C4-2B (cell line): Measurements from ENCODE around the gene ADAMTS16.

Experiments
- CTCF ChIP-seq: fragments of 450-650 bp; conservative IDR thresholded peaks from 2 replicates; pipeline ENCODE4 v1.5.1; 2017; ENCODE audit warnings: mild to moderate bottlenecking
- ZFX ChIP-seq: fragments of 450-650 bp; IDR thresholded peaks from 2 replicates; pipeline ENCODE4 v1.6.1; 2017

GRCh38 chr5:5181650-5182324, 41.7 kb downstream of the ADAMTS16 start:
- TF ChIP-seq CTCF (no peak), ZFX (no peak)
